ENCODE measurements around the gene ZNF423. TPM values are rescaled to one million over a fixed set of nuclear protein-coding genes. Genes with fewer than 3 reads are reported as not detected.

ZNF423 gene
- total RNA-seq (2022) (not detected in 2 replicates), Bru-seq, nascent RNA (percentile 1 among the genes with signal in this experiment), BruChase-seq, experiment 1, labeled RNA remaining after a 6-hour chase (percentile 1 among the genes with signal in this experiment), BruChase-seq, experiment 2, labeled RNA remaining after a 2-hour chase (percentile 2 among the genes with signal in this experiment)
- long read RNA-seq: 0 reads

GRCh38 chr16:49855822-49856671, at the start of gene ZNF423:
ZNF423 (minus strand) TSS chr16:49856112; CDS start chr16:49855774, 338 bp downstream.
- H3K27ac Mint-ChIP-seq (ENCODE audit: unreplicated experiment): no peak within 1 kb of the TSS
- intact Hi-C loops (cut with micrococcal nuclease; ENCODE audit: unreplicated experiment): no loop called here
- peaks cover 17% of the 10 kb centered on the region for H3K36me3 Mint-ChIP-seq (ENCODE audit: insufficient read depth, unreplicated experiment)
- no peak for TF ChIP-seq CTCF (IDR thresholded peaks at IDR 0.05; ENCODE audit: unreplicated experiment)
- peaks cover 8% of the 10 kb centered on the region for H3K4me1 Mint-ChIP-seq (ENCODE audit: low read depth, unreplicated experiment)
- no peaks in the 10 kb centered on the region for H3K9me3 Mint-ChIP-seq (ENCODE audit: low read depth, unreplicated experiment)
- CTCF ChIA-PET: interaction anchor here (0.7 kb wide), 2 partner anchors 45 to 80 kb away, joined by 4 read pairs; no protein-coding TSS in a partner anchor
- no TSS peak for BruUV-seq (replicated peaks)
- no peak for DNase-seq
- H3K27me3 Mint-ChIP-seq (ENCODE audit: unreplicated experiment): peaks cover 94% of the 10 kb centered on the region
- H3K4me3 Mint-ChIP-seq (ENCODE audit: low read depth, unreplicated experiment): peak within 1 kb of the TSS; percentile 72

- Mint-ChIP-seq H3K27ac (ENCODE audit: unreplicated experiment) (no peak overlapping the region), H3K4me3 (ENCODE audit: low read depth, unreplicated experiment) (no peak overlapping the region), H3K4me1 (ENCODE audit: low read depth, unreplicated experiment) (no peaks in the 10 kb centered on the region), H3K27me3 (ENCODE audit: unreplicated experiment) (peaks cover 22% of the 10 kb centered on the region), H3K36me3 (ENCODE audit: insufficient read depth, unreplicated experiment) (no peaks in the 10 kb centered on the region), H3K9me3 (ENCODE audit: low read depth, unreplicated experiment) (no peaks in the 10 kb centered on the region)
- intact Hi-C loops (cut with micrococcal nuclease; ENCODE audit: unreplicated experiment): no loop called here
- BruUV-seq (replicated peaks): no TSS peak
- TF ChIP-seq CTCF (IDR thresholded peaks at IDR 0.05; ENCODE audit: unreplicated experiment): no peak
- DNase-seq: no peak
- CTCF ChIA-PET: interaction anchor here (0.6 to 0.7 kb wide), 2 partner anchors 24 to 312 kb away, joined by 3 read pairs; no protein-coding TSS in a partner anchor
Measured at GRCh38 chr16:49904348-49905062, 48.6 kb upstream of the ZNF423 start.

- no peak for TF ChIP-seq CTCF (IDR thresholded peaks at IDR 0.05; ENCODE audit: unreplicated experiment)
- Mint-ChIP-seq H3K9me3 (ENCODE audit: low read depth, unreplicated experiment) (no peaks in the 10 kb centered on the region), H3K36me3 (ENCODE audit: insufficient read depth, unreplicated experiment) (no peaks in the 10 kb centered on the region), H3K27me3 (ENCODE audit: unreplicated experiment) (peaks cover 27% of the 10 kb centered on the region), H3K27ac (ENCODE audit: unreplicated experiment) (no peak overlapping the region), H3K4me3 (ENCODE audit: low read depth, unreplicated experiment) (no peak overlapping the region), H3K4me1 (ENCODE audit: low read depth, unreplicated experiment) (no peaks in the 10 kb centered on the region)
- no TSS peak for BruUV-seq (replicated peaks)
- intact Hi-C loops (cut with micrococcal nuclease; ENCODE audit: unreplicated experiment): no loop called here
- DNase-seq: no peak
- CTCF ChIA-PET: no interaction called here
Measured at GRCh38 chr16:49902908-49903307, 47.0 kb upstream of the ZNF423 start.

- Mint-ChIP-seq H3K4me3 (ENCODE audit: low read depth, unreplicated experiment) (no peak overlapping the region), H3K4me1 (ENCODE audit: low read depth, unreplicated experiment) (no peaks in the 10 kb centered on the region), H3K36me3 (ENCODE audit: insufficient read depth, unreplicated experiment) (no peaks in the 10 kb centered on the region), H3K27me3 (ENCODE audit: unreplicated experiment) (peaks cover 31% of the 10 kb centered on the region), H3K27ac (ENCODE audit: unreplicated experiment) (no peak overlapping the region), H3K9me3 (ENCODE audit: low read depth, unreplicated experiment) (no peaks in the 10 kb centered on the region)
- DNase-seq: no peak
- no peak for TF ChIP-seq CTCF (IDR thresholded peaks at IDR 0.05; ENCODE audit: unreplicated experiment)
- CTCF ChIA-PET: no interaction called here
- intact Hi-C loops (cut with micrococcal nuclease; ENCODE audit: unreplicated experiment): no loop called here
- BruUV-seq (replicated peaks): no TSS peak
Measured at GRCh38 chr16:49901711-49902110, 45.8 kb upstream of the ZNF423 start.

All from Calu3 (cell line).